Stimulated activated CD4-positive, alpha-beta T cell treated with anti-CD3 and anti-CD28 coated beads, TNF-alpha, amount 100 ng/mL, for 48 hours (primary cell): ENCODE results near the gene MAP2.
"Not testable (repeated sequence)": the region's sequence is repeated elsewhere in the genome, so short reads cannot be mapped to it uniquely, and the experiment has no call there.

Source experiments
- DNase-seq, 3 donors: peaks; one replicate each; pipeline ENCODE4 v3.0.0-alpha.2; 2020; ENCODE audit warnings: low read depth in 3 of 3

The MAP2 gene

DNA sequence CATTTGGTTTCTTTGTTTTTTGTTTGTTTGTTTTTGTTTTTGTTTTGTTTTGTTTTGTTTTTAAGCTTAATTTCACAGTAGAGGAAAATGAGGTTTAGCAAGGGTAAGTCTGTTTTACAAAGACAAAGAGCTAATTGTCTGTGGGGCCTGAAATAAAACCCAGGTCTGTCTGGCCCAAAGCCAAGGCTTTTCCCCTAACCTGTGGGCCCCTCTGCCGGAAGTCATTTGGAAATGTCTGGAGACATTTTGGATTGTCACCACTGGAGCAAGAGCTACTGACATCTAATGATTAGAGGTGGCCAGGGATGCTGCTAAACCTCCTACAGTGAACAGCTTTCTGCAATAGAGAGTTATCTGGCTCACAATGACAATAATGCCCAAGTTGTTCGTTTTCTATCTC is 167.2 kb downstream of the MAP2 start:
- no peak for DNase-seq

DNA sequence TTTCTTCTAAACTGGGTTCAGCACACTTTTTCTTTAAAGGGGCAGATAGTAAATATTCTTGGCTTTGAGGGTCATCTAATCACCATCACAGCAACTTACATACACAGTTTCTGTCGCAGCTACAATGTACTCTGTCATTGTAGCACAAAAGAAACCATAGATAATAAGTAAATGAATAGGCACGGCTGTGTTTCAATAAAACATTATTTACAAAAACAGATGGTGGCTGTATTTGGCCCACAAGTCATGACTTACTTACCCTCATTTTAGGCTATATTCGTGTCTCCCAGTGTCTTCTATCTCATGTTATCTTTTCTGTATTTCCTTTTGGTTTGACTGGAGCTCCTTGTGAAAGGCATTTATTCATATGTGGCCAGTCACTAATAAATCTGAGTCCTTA is 168.3 kb downstream of the MAP2 start:
- DNase-seq = no peak

DNA sequence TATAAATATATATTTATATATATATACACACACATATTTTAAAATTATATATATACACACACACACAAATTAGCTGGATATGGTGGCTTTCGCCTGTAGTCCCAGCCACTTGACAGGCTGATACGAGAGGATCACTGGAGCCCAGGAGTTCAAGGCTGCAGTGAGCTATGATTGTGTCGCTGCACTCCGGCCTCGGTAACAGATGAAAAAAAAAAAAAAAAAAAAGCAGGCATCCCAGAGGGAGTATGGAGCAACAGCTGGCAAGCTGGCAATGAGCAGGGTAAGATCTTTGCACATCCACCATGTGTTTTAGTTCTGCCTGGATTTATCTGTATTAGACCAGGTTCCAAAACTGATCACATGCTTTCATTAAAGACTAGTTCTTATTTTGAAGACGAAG is 170.1 kb downstream of the MAP2 start:
- DNase-seq = no peak

DNA sequence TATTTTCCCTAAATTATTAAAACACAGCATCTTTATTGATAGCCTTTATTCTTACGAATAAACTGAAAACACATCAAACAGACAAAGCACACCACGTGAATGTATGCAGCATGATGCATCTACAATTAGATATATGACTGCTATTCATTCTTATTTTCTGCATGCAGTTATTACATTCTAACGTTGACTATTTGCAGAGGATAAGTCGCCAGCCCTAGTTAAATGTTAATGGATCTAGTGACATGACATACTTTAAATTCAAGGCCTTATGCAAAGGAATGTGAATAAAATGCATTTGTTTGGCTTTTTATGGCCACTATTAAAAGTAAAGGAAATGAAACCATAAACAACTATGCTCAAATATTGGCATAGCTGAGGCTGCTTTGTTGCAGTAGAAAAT is 172.4 kb downstream of the MAP2 start:
- DNase-seq = no peak

DNA sequence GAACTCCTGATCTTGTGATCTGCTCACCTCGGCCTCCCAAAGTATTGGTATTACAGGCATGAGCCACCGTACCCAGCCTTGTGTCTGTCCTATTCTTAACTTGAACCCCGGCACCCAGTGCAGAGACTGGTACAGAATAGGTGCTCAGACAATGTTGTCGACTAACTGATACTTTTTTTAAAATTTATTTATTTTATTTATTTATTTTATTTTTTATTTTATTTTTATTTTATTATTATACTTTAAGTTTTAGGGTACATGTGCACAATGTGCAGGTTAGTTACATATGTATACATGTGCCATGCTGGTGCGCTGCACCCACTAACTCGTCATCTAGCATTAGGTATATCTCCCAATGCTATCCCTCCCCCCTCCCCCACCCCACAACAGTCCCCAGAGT is 174.4 kb downstream of the MAP2 start:
- not testable (repeated sequence) for DNase-seq

DNA sequence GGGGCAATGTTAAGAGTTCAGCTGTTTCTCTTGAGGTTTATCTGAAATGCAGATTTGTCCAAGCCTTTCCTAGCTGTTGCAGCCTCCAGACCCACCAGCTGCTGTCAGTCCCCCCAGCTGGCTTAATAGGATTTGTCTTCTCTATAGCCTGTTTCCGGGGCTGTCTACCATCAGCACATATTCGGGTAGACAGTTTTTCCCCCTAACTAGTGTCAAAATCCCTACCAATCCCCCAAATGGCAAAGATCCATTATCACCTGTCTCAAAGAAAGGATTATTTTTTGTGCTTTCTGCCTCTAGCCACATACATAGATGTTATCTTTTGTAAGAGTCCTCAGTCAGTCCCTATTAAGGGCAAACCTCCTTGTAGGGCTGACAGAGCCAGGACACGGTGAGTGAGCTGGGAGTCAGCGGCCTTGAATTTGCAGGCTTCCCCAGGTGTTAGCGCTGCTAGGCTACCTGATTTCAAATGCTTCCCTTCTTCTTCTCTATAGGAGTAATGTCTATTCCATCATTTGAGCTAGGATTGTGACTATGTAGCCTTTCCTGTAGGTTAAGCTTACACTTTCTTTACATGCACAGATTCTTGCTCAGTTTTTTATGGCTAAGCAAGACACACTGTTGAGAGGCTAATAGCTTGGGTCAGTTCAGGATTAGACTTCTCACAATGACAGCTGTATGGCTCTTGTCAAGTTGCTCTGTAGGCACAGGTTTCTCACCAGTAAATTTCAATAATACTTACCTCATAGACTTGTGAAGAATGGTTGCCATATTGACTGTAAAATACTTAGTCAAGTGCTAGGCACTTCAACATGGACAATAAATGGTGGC is 176.7 kb downstream of the MAP2 start:
- no peak for DNase-seq

DNA sequence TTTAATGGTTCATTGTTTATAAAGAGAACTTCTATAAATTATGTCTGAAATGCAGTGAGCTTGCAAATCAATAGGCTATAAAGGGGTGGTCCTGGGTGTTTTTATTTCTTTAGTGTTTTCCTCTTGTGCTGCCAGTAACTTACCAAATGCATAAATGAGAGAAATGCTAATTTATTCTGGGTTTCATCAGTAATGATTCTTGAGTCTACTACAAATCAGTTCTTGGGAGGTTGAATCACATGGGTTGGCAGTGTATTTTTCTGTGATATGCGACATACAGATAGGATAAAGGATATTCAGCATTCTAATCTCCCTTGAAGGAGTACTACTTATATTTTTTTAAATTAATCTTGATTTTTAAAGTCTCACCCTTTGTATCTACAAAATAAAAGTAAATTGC is 177.7 kb downstream of the MAP2 start:
- DNase-seq = no peak

DNA sequence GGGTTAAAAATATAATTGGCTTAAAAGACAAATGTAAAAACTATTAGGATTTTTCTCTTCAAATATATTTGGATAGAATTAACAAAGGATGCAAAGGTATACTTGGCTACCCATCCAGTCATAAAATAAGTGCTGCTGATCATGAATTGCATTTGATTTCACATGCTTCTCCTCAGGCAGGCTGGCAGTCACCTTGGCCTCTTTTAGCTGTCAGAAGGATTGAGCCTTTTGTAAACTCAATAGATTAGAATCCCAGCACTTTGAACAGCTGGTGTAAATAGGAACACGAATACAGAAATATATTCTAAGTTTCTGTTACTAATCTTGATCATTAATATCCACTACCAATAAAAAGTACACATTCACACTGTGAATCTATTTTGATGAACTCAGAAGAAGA is 178.4 kb downstream of the MAP2 start:
- DNase-seq = no peak

DNA sequence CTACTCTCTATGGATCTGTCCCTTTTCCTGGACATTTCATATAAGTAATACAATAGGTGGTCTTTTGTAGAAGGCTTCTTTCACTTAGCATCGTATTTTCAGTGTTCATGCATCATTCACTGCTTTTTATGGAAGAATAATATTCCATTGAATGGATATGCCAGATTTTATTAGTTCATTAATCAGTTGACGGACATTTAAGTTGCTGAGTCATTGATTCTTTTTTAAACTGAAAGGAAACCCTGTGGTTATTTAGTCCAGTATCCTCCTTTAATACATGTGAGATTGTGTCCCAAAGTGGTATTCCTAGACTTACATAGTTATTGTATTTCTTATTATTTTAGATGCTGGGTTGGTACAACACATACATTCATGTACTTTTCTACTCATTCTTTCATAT is 185.7 kb downstream of the MAP2 start:
- DNase-seq = no peak

DNA sequence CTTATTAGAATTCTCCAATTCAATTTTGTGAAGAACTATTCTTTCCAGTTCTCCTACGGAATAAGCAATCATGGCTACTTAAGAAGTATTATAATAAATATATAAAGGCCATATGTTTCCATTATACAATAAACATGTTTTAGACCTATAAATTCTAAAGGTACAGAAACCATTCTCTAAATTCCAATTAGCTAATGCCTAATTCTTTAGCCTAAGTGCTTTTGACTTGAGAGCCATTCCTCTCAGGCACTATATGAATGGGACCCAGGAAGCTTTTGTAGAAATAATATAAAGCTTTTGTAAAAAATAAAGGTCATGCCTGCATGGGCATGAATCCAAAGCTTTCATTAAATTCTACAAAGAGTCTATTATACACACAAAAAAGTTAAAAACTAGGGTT is 186.8 kb downstream of the MAP2 start:
- DNase-seq = no peak

DNA sequence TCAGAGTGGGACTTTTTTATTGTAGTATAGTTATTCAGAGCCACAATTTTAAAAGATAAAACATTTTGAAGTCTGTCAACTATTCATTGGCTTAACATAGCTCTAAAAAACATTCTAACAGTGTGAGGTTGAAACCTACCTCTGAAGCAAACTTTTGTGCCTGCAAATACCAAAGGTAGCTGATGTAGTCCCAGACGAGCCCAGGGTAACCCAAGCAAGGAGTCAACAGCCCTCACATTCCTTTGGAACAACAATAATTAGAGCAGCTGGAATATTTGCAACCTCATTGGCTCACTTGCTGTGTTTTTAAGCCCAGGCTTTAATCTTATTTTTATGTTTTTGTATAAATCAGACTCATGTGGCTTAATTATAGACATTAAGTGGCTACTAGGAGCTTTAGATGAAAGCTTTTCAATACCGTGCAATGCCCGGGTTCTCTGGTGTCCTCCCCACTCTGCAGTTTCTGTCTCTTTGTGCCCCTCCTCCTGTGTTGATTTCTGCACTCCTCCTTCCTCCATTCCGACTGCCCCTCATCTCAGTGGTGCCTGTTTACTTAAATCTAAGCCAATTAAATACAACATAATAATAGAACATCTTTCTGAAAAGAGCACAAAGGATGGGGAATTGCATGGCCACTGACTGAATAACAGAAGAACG is 189.9 kb downstream of the MAP2 start:
- DNase-seq = no peak

DNA sequence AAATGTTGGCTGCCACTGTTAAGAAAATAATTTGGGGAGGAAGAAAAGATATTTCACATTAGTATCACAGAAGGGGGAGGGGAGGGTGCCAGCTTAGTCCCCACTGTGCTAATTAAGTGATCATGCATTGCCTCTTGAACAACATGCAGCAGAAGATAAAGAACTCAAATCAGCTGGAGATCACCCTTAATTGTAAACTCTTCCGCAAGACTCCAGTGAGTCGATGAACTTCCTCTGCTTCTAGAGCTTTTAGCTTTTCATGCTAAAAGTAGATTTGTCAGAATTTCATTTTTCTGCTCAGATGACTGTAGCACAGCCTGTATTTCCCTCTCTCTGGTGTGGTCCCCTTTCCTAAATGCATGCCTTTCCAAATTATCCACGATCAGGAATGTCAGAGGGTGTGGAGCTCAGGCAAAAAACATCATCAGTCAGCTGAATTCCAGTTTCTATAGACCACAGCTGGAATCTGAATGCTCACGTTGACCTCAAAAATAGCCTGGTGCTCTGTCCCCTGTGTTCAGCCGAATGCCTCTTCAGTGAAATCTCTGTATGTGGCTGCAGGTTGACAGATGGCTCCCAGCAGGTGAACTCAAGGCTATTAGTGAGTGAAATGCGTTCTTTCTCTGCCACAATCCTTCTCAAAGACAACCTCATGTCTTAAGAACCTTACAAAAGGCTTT is 191.0 kb downstream of the MAP2 start:
- DNase-seq = no peak

DNA sequence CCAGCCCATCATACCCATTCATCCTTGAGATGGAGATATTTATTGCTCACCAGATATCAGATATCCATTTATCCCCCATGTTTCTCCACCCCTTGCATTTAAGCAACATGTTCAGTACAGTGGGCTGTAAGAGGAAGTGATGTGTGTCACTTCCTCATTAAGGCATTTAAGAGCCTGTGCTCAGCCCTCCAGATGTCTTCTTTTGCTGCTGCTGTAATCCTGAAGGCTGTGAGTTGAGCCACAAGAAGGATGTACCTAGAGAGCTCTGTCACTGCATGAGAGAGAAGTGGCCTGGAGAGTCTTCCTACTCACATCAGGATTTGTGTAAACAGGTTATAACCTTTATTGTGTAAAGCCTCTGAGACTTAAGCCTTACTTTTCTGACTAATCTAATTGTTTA is 195.9 kb downstream of the MAP2 start:
- no peak for DNase-seq

DNA sequence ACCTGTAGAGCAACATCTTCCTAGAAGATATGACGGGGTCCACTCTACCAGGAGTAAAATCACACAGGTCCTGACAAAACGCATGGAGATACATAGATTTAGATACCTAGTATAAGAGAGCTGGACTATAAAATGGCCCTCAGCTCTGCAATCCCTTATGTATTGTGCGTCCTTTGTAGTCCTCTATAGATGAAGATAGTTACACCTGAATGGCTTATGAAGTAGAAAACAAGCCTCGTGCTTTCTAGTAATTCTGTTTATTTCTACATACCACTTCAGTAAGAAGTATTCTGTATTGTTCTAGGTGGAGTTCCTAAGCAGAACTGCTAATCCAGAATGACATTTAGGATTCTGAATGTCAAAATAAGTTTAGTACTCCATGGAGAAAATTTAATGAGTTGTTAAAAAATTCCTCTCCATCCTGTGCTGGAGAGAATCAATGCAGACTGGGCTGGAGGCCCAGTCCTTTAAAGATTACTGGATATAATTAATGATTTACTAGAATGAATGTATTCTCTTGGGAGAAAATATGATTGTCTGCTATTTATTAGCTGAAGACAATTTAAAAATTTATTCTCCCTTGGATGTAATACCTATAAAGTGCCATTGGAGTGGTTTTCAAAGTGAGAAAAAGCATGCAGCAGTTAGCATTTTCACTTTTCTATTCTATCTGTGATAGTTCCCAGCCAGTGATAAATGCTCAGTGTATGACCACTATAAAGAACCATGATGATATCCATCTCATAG is 200.5 kb downstream of the MAP2 start:
- no peak for DNase-seq

DNA sequence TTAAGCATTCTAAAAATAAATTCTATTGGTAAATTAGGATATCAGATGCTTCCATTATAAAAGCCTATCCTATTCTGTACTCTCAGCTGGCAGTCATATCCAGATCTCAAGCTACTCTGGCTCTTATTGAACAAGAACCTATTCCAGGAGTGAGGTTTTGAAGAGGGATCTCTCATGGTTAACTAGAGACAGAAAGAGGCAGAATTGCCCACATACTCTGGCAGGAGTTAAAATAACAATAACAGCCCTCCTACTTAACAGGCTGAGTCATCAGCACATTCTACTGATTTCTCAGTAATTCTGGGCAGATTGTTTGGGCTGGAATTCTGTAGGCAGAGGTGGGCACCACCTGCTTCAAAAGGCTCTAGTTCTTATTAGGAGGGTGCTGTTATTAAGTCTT is 205.8 kb downstream of the MAP2 start:
- no peak for DNase-seq

DNA sequence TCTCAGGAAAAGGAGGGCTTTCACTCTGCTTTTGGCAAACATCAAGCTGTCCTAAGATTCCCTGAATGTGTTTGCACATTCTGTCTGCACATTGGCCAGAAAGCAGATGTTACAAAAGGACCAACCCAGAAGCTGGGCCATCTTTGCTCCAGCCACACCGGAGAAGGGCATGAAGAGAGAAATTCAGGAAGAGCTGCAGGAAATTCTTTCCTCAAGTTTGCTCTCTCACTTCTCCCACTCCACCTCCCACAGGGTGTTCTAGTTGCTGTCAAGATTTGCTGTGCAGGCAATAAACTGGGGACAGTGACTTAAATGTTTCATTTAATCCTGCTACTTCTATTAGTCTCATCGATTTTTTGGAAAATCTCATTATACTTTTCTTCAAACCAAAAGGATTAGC is 210.1 kb downstream of the MAP2 start:
- no peak for DNase-seq

DNA sequence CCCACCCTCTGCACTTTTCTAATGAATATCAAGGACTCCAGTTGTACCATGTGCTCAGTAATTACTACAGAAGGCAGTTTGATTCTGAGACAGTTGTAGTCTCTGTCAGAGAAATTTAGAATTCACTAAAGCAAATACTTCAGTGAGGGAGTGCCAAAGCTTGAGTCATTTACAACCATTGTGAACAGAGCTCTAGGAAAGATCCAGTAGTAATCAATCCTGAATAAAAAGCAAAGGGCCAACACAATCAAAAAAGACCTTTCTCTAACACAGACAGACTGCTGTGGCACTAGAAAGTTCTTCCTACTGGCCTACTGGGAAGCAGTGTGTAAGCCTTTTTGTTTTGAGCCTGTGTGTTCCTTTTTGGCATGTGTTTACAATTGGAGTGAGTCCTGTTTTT is 212.2 kb downstream of the MAP2 start:
- no peak for DNase-seq

DNA sequence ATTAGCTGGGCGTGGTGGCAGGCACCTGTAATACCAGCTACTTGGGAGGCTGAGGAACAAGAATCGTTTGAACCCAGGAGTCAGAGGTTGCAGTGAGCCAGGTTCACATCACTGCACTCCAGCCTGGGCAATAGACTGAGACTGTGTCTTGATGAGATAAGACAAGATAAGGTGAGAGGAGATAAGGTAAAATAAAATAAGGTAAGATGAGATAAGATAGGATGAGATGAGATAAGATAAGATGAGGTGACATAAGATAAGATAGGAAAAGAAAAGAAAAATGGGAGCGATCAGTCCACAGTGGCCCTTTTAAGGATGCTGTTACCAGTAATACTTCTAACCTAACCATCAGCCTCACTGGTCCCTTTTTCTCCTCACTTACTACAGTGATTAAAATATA is 213.4 kb downstream of the MAP2 start:
- DNase-seq = no peak

DNA sequence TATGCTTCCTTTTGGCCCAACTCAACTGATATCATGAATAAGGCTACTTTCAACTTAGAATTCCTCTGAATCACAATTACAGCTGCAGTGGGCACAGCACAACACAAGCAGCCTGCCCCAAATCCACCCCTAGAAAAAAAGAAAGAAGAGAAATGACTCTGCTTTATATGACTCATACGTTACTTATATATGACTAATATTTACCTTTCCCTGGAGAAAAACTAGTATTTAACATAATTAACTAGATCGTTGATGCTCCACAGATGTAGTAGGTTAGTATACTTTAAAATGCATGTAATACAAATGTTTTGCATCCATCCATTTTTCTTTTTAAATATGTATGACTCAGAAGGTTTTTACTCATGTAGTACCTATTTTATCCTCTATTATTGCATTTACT is 214.5 kb downstream of the MAP2 start:
- DNase-seq = no peak

DNA sequence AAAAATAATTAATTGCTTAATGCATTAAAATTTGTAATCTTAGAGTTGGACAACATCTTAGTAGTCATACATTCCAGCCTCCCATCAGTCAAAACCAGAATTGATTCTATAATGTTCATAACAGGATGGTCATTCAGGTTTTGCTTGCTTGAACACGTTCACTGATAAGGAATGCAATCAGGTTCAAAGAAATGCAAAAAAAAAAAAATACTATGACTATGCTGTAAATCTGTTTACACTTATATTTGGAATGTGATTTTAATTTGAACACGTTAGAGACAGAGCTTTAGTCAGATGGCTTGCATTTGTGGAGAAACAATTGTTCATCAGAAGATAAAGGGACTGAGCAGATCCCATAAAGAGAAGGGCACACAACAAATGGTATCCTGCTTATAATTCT is 216.5 kb downstream of the MAP2 start:
- DNase-seq = no peak

DNA sequence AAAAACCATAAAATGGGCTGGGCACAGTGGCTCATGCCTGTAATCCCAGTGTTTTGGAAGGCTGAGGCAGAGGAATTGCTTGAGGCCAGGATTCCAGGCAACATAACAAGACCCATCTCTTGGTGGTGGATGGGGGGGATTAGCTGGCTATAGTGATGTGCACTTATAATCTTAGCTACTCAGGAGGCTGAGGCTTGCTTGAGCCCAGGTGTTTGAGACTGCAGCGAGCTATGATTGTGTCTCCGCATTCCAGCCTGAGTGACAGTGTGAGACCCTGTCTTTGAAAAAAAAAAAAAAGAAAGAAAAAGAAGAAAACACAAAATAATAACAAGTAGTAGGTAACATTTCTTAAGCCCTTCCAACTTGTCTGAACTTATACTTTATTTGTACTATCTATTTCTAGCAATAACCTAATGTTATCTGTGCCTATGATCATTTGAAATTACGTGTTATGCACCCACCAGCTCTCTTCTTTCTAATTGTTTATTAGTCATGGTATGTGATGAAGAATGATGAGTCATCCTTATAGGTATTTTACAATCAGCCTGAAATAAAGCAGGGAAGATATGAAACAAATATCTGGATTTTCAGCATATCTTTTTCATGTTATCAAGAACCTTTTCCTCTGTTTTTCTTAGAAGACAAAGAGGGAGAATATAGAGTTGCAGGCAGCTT is 218.4 kb downstream of the MAP2 start:
- no peak for DNase-seq

DNA sequence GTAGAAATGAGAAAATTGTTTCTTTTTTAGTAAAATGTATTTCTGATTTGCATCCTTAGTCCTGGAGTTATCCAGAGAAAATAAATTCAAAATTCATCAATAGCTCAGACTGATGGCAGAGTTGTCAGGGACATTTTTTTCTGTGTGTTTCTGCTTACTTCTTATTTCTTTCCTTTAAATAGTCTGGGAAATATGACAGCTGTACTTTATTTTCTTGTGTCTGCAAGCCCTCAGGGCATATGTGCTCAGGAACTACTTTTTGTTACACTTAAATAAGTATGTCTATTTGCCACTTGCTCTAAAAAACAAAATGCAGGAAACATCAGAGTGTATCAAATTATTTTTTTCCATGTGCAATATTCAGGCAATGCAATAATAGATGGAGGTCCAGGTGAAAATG is 221.0 kb downstream of the MAP2 start:
- no peak for DNase-seq
